HepG2 (cell line): ENCODE results near the gene MRE11. TPM values are rescaled to one million over a fixed set of nuclear protein-coding genes. Genes with fewer than 3 reads are reported as not detected.

Experiments used
- ATAC-seq: fragments of 200-7000 bp; cut with Tn5 transposase; 3 replicates; pipeline ENCODE4 v1.9.1; 2020; ENCODE audit warnings: mild to moderate bottlenecking, moderate library complexity
- BruUV-seq: library from RNA; stranded (reverse); fragments of 400-500 nt; replicated peaks from 2 replicates; lab custom pipeline; 2021; lab: Mats Ljungman, UMichigan
- CTCF ChIA-PET: fragments of 300-600 bp; formaldehyde crosslinking; extraction: SDS; loops from one replicate; lab custom pipeline; 2021; ENCODE audit warnings: low total read pairs, inconsistent platforms, low intra/inter-chr PET ratio; lab: Yijun Ruan, JAX
- POLR2A ChIA-PET: fragments of 350-600 bp; sonication (Branson Sonifier 250); formaldehyde crosslinking; loops from one replicate; lab custom pipeline; 2020; ENCODE audit warnings: antibody characterized with exemption, inconsistent platforms; lab: Yijun Ruan, JAX
- DNase-seq: peaks from one replicate; pipeline ENCODE4 v3.0.0-alpha.2; 2015; ENCODE audit warnings: low spot score
- FAIRE-seq: peaks from 3 replicates; lab custom pipeline; 2011; peaks lifted over from hg19 to GRCh38; lab: Jason Lieb, UNC
- H2AFZ ChIP-seq: one replicate; pipeline ENCODE4 v1.6.1; 2011; ENCODE audit warnings: low read length, inconsistent platforms
- H3K27ac ChIP-seq: fragments of 300-600 bp; 3 replicates; pipeline ENCODE4 v1.8.0; 2011; ENCODE audit warnings: mixed run types, mild to moderate bottlenecking, mixed read lengths, low read length, inconsistent platforms; ENCODE audit not compliant: insufficient read depth; ENCODE audit errors: extremely low read length
- H3K27me3 ChIP-seq, 2 experiments: fragments of 200-600 bp in 1 of 2; 2 replicates in 1 of 2; 3 replicates in 1 of 2; pipeline versions ENCODE4 v1.6.0 to v1.8.0; 2011; ENCODE audit warnings: low read length in 2 of 2, mild to moderate bottlenecking in 2 of 2, moderate library complexity in 2 of 2, inconsistent platforms in 1 of 2; ENCODE audit not compliant: insufficient read depth in 2 of 2, control insufficient read depth in 1 of 2
- H3K36me3 ChIP-seq, 2 experiments: fragments of 200-600 bp in 1 of 2; replicated peaks in 1 of 2; 2 replicates in 1 of 2; 3 replicates in 1 of 2; pipeline versions ENCODE4 v1.5.1 to v1.8.0; 2011; ENCODE audit warnings: low read length in 2 of 2, inconsistent platforms in 1 of 2; ENCODE audit not compliant: insufficient read depth in 2 of 2, control insufficient read depth in 1 of 2
- H3K4me1 ChIP-seq: 2 replicates; pipeline ENCODE4 v1.5.1; 2012; ENCODE audit warnings: low read length, inconsistent platforms; ENCODE audit not compliant: insufficient read depth
- H3K4me2 ChIP-seq: 2 replicates; pipeline ENCODE4 v1.6.0; 2011; ENCODE audit warnings: low read depth, low read length, inconsistent platforms
- H3K4me3 ChIP-seq, 3 experiments: fragments of 200-600 bp in 1 of 3; sonication (generic), shearing (Covaris generic) in 1 of 3; replicated peaks in 1 of 3; 2 replicates each; pipeline ENCODE4 v1.5.1; 2011 to 2016; ENCODE audit warnings: low read length in 3 of 3, inconsistent platforms in 2 of 3, low read depth in 2 of 3, mild to moderate bottlenecking in 2 of 3, control low read depth in 1 of 3, mixed read lengths in 1 of 3; ENCODE audit not compliant: insufficient read depth in 1 of 3
- H3K79me2 ChIP-seq: one replicate; pipeline ENCODE4 v1.6.1; 2011; ENCODE audit warnings: low read length, inconsistent platforms; ENCODE audit not compliant: insufficient read depth
- H3K9ac ChIP-seq: 2 replicates; pipeline ENCODE4 v1.6.0; 2011; ENCODE audit warnings: mild to moderate bottlenecking, low read depth, low read length, inconsistent platforms; ENCODE audit not compliant: insufficient read depth
- H3K9me3 ChIP-seq: 2 replicates; pipeline ENCODE4 v1.5.1; 2012; ENCODE audit warnings: mild to moderate bottlenecking, low read length
- H4K20me1 ChIP-seq: 2 replicates; pipeline ENCODE4 v1.6.0; 2011; ENCODE audit warnings: inconsistent platforms, mild to moderate bottlenecking, low read length, moderate library complexity; ENCODE audit not compliant: insufficient read depth
- ELF3 ChIP-seq: IDR thresholded peaks from 2 replicates; pipeline ENCODE4 v1.6.1; 2016; ENCODE audit warnings: missing genetic modification reagents, missing compliant biosample characterization
- EP300 ChIP-seq, 3 experiments: sonication (generic) in 1 of 3; formaldehyde crosslinking in 1 of 3; IDR thresholded peaks; 2 replicates each; pipeline versions ENCODE4 v1.5.1 to v1.6.1; 2011 to 2020; ENCODE audit warnings: low read depth in 2 of 3, low read length in 2 of 3, borderline replicate concordance in 1 of 3, improper control_type of control experiment in 1 of 3, mild to moderate bottlenecking in 1 of 3, missing genetic modification reagents in 1 of 3, moderate library complexity in 1 of 3
- GABPA ChIP-seq, 2 experiments: IDR thresholded peaks; 2 replicates each; pipeline ENCODE4 v1.6.1; 2011 to 2016; ENCODE audit warnings: low read depth in 2 of 2, low read length in 1 of 2, missing biosample characterization in 1 of 2, missing genetic modification characterization in 1 of 2
- GFI1 ChIP-seq: sonication (generic); formaldehyde crosslinking; IDR thresholded peaks from 2 replicates; pipeline ENCODE4 v1.5.0; 2020; ENCODE audit warnings: missing genetic modification reagents, mild to moderate bottlenecking, borderline replicate concordance
- PTBP1 ChIP-seq: fragments of 200-400 bp; formaldehyde crosslinking; IDR thresholded peaks from 2 replicates; pipeline ENCODE4 v1.6.1; 2018; ENCODE audit warnings: low read length, low read depth; ENCODE audit not compliant: poor library complexity, severe bottlenecking
- REXO4 ChIP-seq: sonication (generic); formaldehyde crosslinking; IDR thresholded peaks from 2 replicates; pipeline ENCODE4 v1.8.0; 2022; ENCODE audit warnings: missing genetic modification reagents, mild to moderate bottlenecking, borderline replicate concordance
- SAP130 ChIP-seq: IDR thresholded peaks from 2 replicates; pipeline ENCODE4 v1.6.1; 2016; ENCODE audit warnings: low read depth
- SMAD3 ChIP-seq: sonication (generic); formaldehyde crosslinking; IDR thresholded peaks from 2 replicates; pipeline ENCODE4 v1.4.0; 2020; ENCODE audit warnings: missing genetic modification reagents
- SOX6 ChIP-seq, 2 experiments: fragments of 450-650 bp in 1 of 2; sonication (generic) in 1 of 2; formaldehyde crosslinking in 1 of 2; IDR thresholded peaks; 2 replicates each; pipeline versions ENCODE4 v1.4.0 to v1.6.1; 2017 to 2020; ENCODE audit warnings: antibody characterized with exemption in 1 of 2, mild to moderate bottlenecking in 1 of 2, missing genetic modification reagents in 1 of 2
- SYNCRIP ChIP-seq: fragments of 200-400 bp; formaldehyde crosslinking; IDR thresholded peaks from 2 replicates; pipeline ENCODE4 v1.6.1; 2018; ENCODE audit warnings: mild to moderate bottlenecking, low read depth, low read length; ENCODE audit not compliant: insufficient read depth
- THYN1 ChIP-seq: sonication (generic); formaldehyde crosslinking; IDR thresholded peaks from 2 replicates; pipeline ENCODE4 v1.8.1; 2023; ENCODE audit warnings: low read depth, mild to moderate bottlenecking, moderate library complexity, missing genetic modification reagents, borderline replicate concordance
- TRAFD1 ChIP-seq: sonication (generic); formaldehyde crosslinking; IDR thresholded peaks from 2 replicates; pipeline ENCODE4 v1.5.1; 2020; ENCODE audit warnings: missing genetic modification reagents, mild to moderate bottlenecking, borderline replicate concordance
- YEATS2 ChIP-seq: sonication (generic); formaldehyde crosslinking; IDR thresholded peaks from 2 replicates; pipeline ENCODE4 v1.4.0; 2020; ENCODE audit warnings: missing genetic modification reagents, borderline replicate concordance
- ZNF256 ChIP-seq: sonication (generic); formaldehyde crosslinking; conservative IDR thresholded peaks from 2 replicates; pipeline ENCODE4 v1.4.0; 2020; ENCODE audit warnings: missing genetic modification reagents
- ZNF503 ChIP-seq: sonication (generic); formaldehyde crosslinking; IDR thresholded peaks from 2 replicates; pipeline ENCODE4 v1.4.0; 2020; ENCODE audit warnings: missing genetic modification reagents
- ZNF550 ChIP-seq: sonication (generic); formaldehyde crosslinking; IDR thresholded peaks from 2 replicates; pipeline ENCODE4 v1.4.0; 2020; ENCODE audit warnings: mild to moderate bottlenecking, missing genetic modification reagents, borderline replicate concordance
- ZNF777 ChIP-seq: sonication (generic); formaldehyde crosslinking; IDR thresholded peaks from 2 replicates; pipeline ENCODE4 v1.4.0; 2020; ENCODE audit warnings: missing genetic modification reagents
- WGBS: methylation state at CpG from one replicate; pipeline ENCODE4 v1.1.6; 2017; ENCODE audit warnings: low lambda C conversion rate; 5-methylcytosine and 5-hydroxymethylcytosine counted together
- in situ Hi-C: cut with HindIII; loops from 2 replicates; pipeline ENCODE4 v1.10.0; 2017; ENCODE audit warnings: low pct_unique_long_range_greater_than_20kb; ENCODE audit not compliant: extremely low pct_ligation_motif_present
- intact Hi-C: fragments of 100-400 bp; cut with micrococcal nuclease; formaldehyde crosslinking; loops from one replicate; pipeline ENCODE4 v1.10.0; 2022; ENCODE audit not compliant: unreplicated experiment
- polyA plus RNA-seq, 8 experiments: library from polyadenylated mRNA; depleted of rRNA in 3 of 8; stranded (reverse) in 7 of 8; unstranded in 1 of 8; fragments of >200 nt; fragmentation: Illumina TruSeq in 4 of 8; extraction: Trizol in 4 of 8; gene quantifications; 2 replicates each; pipeline versions ENCODE4 v1.2.1 to v1.2.3, GENCODE V29; 2011 to 2016; ENCODE audit warnings: low read depth in 4 of 8, missing spikeins in 1 of 8, mixed read lengths in 1 of 8; ENCODE audit not compliant: insufficient read depth in 1 of 8
- total RNA-seq, 5 experiments: library from RNA; depleted of rRNA; stranded (reverse); fragments of >200 nt; fragmentation: Illumina TruSeq; extraction: Trizol; gene quantifications; 2 replicates each; pipeline ENCODE4 v1.2.3, GENCODE V29; 2016; ENCODE audit warnings: low read depth in 1 of 5

MRE11 gene
- total and polyA plus RNA-seq, 2 of the 13 experiments (the other 11 are each of a cell fraction or from before 2014, with no cell fraction given), result 7.2 to 37.3 TPM

- no peak for FAIRE-seq
- POLR2A ChIA-PET, result no interaction called here
- peak; percentile 54 for ATAC-seq
- no peak overlapping the region for H3K9ac ChIP-seq
- H3K27me3 ChIP-seq, result peaks cover 6 to 38% of the 10 kb centered on the region in 2 experiments; a peak in 3 of 5 replicates
- H3K36me3 ChIP-seq, result no peaks in the 10 kb centered on the region
- H4K20me1 ChIP-seq, result no peaks in the 10 kb centered on the region
- no peaks in the 10 kb centered on the region for H3K79me2 ChIP-seq
- intact Hi-C loops, result no loop called here
- no peak overlapping the region for H2AFZ ChIP-seq
- peaks cover 33% of the 10 kb centered on the region for H3K4me1 ChIP-seq
- no peak overlapping the region for H3K27ac ChIP-seq
- in situ Hi-C loops, result loop anchor here (25.0 kb wide), 1 partner anchor 215 kb away; no protein-coding TSS in a partner anchor
- H3K4me3 ChIP-seq, result no peak overlapping the region
- no TSS peak for BruUV-seq
- no peak overlapping the region for H3K4me2 ChIP-seq
- H3K9me3 ChIP-seq, result no peaks in the 10 kb centered on the region
- WGBS, result 0% methylated on average over 1 of the region's 1 CpG
- CTCF ChIA-PET, result no interaction called here
- DNase-seq, result peak; percentile 46
- TF ChIP-seq PTBP1, result no peak
- TF ChIP-seq SOX6 (IDR thresholded peaks at IDR 0.05), result no peak
- peak; percentile 58; the same call in 1 of the 2 replicates for TF ChIP-seq SOX6 (CRISPR knock-in tag; IDR thresholded peaks at IDR 0.05)
- no peak for TF ChIP-seq ZNF550 (CRISPR knock-in tag)
- TF ChIP-seq YEATS2, result no peak
- peak; percentile 39; the same call in 1 of the 2 replicates for TF ChIP-seq SAP130
- no peak for TF ChIP-seq SMAD3 (CRISPR knock-in tag)
- TF ChIP-seq GABPA (IDR thresholded peaks at IDR 0.05; ENCODE audit: low read depth, low read length), result no peak
- TF ChIP-seq GABPA (CRISPR knock-in tag; IDR thresholded peaks at IDR 0.05; ENCODE audit: low read depth), result peak; percentile 13; the same call in 1 of the 2 replicates
- TF ChIP-seq TRAFD1 (CRISPR knock-in tag), result no peak
- TF ChIP-seq EP300 (IDR thresholded peaks at IDR 0.05; ENCODE audit: low read depth in 2 of 2, low read length in 2 of 2), result peak in 1 of 2 experiments; percentile 20; a peak in 1 of 4 replicates
- TF ChIP-seq EP300 (CRISPR knock-in tag; IDR thresholded peaks at IDR 0.05; ENCODE audit: borderline replicate concordance), result no peak; the same call in 1 of the 2 replicates
- no peak for TF ChIP-seq REXO4
- peak; percentile 57; the same call in 1 of the 2 replicates for TF ChIP-seq ELF3 (CRISPR knock-in tag)
- TF ChIP-seq GFI1, result no peak
- TF ChIP-seq SYNCRIP, result no peak
- no peak for TF ChIP-seq ZNF256
- no peak for TF ChIP-seq ZNF503 (CRISPR knock-in tag)
- no peak for TF ChIP-seq THYN1 (CRISPR knock-in tag)
- TF ChIP-seq ZNF777 (CRISPR knock-in tag), result no peak
Measured at GRCh38 chr11:94402355-94402754, 91.3 kb downstream of the MRE11 start.
